Smooth muscle cell (in vitro differentiated cells): Measurements from ENCODE around the gene RAI1. TPM values are rescaled to one million over a fixed set of nuclear protein-coding genes. Genes with fewer than 3 reads are reported as not detected.

ENCODE experiments used
- DNase-seq: peaks from one replicate; lab custom pipeline; 2025; ENCODE audit not compliant: unreplicated experiment; lab: John Stamatoyannopoulos, UW
- H2AFZ ChIP-seq: fragments of 200-600 bp; sonication (generic); 2 replicates; pipeline ENCODE4 v1.6.0; 2016; ENCODE audit warnings: antibody characterized with exemption, low read depth, mild to moderate bottlenecking
- H3F3A ChIP-seq: fragments of 200-600 bp; sonication (generic); 2 replicates; pipeline ENCODE4 v1.6.0; 2017; ENCODE audit warnings: antibody characterized with exemption, low read depth
- H3K27ac ChIP-seq: fragments of 200-600 bp; sonication (generic); 2 replicates; pipeline ENCODE4 v1.5.1; 2016; ENCODE audit warnings: low read depth, mild to moderate bottlenecking
- H3K27me3 ChIP-seq: fragments of 200-600 bp; sonication (generic); 2 replicates; pipeline ENCODE4 v1.6.1; 2016; ENCODE audit warnings: low read depth, mild to moderate bottlenecking
- H3K36me3 ChIP-seq: fragments of 200-600 bp; sonication (generic); 2 replicates; pipeline ENCODE4 v1.5.1; 2016; ENCODE audit warnings: low read depth
- H3K4me1 ChIP-seq: fragments of 200-600 bp; sonication (generic); 2 replicates; pipeline ENCODE4 v1.5.1; 2016; ENCODE audit warnings: low read depth
- H3K4me2 ChIP-seq: fragments of 200-600 bp; sonication (generic); 2 replicates; pipeline ENCODE4 v1.6.0; 2016; ENCODE audit warnings: mild to moderate bottlenecking
- H3K4me3 ChIP-seq: fragments of 200-600 bp; sonication (generic); 2 replicates; pipeline ENCODE4 v1.5.1; 2016; ENCODE audit warnings: mild to moderate bottlenecking
- H3K79me2 ChIP-seq: fragments of 200-600 bp; sonication (generic); 2 replicates; pipeline ENCODE4 v1.6.0; 2016; ENCODE audit warnings: low read depth, mild to moderate bottlenecking
- H3K9ac ChIP-seq: fragments of 200-600 bp; sonication (generic); 2 replicates; pipeline ENCODE4 v1.6.0; 2016; ENCODE audit warnings: low read depth
- H3K9me3 ChIP-seq: fragments of 200-600 bp; sonication (generic); replicated peaks from 2 replicates; pipeline ENCODE4 v1.5.1; 2016; ENCODE audit warnings: low read depth
- H4K20me1 ChIP-seq: fragments of 200-600 bp; sonication (generic); 2 replicates; pipeline ENCODE4 v1.6.0; 2016; ENCODE audit warnings: low read depth
- WGBS: methylation state at CpG from one replicate; pipeline ENCODE4 v1.1.7; 2016; ENCODE audit warnings: low lambda C conversion rate; 5-methylcytosine and 5-hydroxymethylcytosine counted together
- polyA plus RNA-seq: library from polyadenylated mRNA; unstranded; fragments of >200 nt; fragmentation: Nextera tagmentation; extraction: Ambion mirVana; gene quantifications from 2 replicates; pipeline ENCODE4 v1.2.1, GENCODE V29; 2016
- total RNA-seq: library from RNA; depleted of rRNA; stranded (reverse); fragments of >200 nt; gene quantifications from 2 replicates; pipeline ENCODE4 v1.2.3, GENCODE V29; 2014
- TF ChIP-seq, protein P1 (sequence below): fragments of 200-600 bp; sonication (generic); IDR thresholded peaks from 2 replicates; pipeline ENCODE4 v1.5.1; 2017; ENCODE audit warnings: borderline replicate concordance, mild to moderate bottlenecking, antibody characterized with exemption; ENCODE audit not compliant: insufficient read depth, poor library complexity, severe bottlenecking

Gene RAI1
- total and polyA plus RNA-seq, 2 experiments from 2014 or later: 11.1 to 17.6 TPM

DNA sequence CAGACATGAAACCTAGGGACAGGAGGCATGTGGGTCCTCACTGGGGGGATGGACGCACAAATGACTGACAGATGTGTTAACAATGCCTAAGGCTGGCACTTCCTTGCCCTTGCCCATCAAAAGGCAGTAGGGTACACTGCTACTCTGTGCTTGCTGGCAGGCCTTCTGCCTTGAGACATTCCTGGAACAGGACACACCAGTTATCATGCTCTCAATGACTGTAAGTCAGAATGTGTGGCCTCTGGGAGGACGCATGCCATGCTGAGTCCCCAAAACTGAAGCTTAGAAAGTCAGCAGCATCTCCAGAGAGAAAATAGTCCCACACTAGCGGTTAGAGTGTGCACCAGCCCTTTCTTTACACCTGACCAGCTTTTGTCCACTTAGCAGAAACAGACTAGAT lies 171.7 kb downstream of the RAI1 start:
- 95% methylated on average over 3 of the region's 3 CpGs for WGBS
- H3K9me3 ChIP-seq: no peaks in the 10 kb centered on the region
- TF ChIP-seq, protein P1, sequence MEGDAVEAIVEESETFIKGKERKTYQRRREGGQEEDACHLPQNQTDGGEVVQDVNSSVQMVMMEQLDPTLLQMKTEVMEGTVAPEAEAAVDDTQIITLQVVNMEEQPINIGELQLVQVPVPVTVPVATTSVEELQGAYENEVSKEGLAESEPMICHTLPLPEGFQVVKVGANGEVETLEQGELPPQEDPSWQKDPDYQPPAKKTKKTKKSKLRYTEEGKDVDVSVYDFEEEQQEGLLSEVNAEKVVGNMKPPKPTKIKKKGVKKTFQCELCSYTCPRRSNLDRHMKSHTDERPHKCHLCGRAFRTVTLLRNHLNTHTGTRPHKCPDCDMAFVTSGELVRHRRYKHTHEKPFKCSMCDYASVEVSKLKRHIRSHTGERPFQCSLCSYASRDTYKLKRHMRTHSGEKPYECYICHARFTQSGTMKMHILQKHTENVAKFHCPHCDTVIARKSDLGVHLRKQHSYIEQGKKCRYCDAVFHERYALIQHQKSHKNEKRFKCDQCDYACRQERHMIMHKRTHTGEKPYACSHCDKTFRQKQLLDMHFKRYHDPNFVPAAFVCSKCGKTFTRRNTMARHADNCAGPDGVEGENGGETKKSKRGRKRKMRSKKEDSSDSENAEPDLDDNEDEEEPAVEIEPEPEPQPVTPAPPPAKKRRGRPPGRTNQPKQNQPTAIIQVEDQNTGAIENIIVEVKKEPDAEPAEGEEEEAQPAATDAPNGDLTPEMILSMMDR: no peak
- H3K79me2 ChIP-seq: no peaks in the 10 kb centered on the region
- no peaks in the 10 kb centered on the region for H3K27me3 ChIP-seq
- H3K27ac ChIP-seq: no peak overlapping the region
- H2AFZ ChIP-seq: no peak overlapping the region
- H3F3A ChIP-seq: no peaks in the 10 kb centered on the region
- H3K36me3 ChIP-seq: no peaks in the 10 kb centered on the region
- H3K4me2 ChIP-seq: no peak overlapping the region
- H4K20me1 ChIP-seq: no peaks in the 10 kb centered on the region
- no peak for DNase-seq
- no peak overlapping the region for H3K4me3 ChIP-seq
- peaks cover 20% of the 10 kb centered on the region for H3K4me1 ChIP-seq
- no peak overlapping the region for H3K9ac ChIP-seq

DNA sequence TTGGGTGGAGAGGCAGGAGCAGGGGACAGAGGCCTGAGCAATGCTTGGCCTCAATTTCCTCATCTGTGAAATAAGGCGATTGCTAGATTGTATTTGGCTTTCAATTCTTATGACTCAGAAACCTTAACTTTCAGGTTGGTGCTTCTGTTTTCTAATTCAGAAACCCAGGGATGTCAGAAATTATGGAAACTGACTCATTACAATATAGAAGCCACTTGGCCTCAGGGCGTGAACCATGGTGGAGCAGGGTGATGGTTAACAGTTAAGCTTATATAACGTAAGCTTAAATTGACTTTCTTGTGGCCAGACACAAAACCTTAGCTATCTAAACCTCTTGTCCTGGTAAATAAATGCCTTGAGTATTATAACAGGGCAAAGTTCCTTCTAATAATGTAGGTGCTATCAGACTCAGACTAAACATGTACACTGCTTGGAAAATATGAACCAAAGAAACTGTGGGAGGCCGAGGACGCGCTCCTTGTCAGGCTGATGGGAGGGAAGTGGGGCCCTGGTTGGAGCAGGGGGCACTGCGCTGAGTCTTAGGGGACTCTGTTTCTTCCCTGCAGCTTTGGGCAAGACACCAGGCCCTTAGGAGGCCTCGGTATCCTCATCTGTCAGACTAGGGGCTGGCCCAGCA lies 172.7 kb downstream of the RAI1 start:
- no peak overlapping the region for H3K4me2 ChIP-seq
- no peaks in the 10 kb centered on the region for H3K36me3 ChIP-seq
- H3K4me3 ChIP-seq: no peak overlapping the region
- no peaks in the 10 kb centered on the region for H3F3A ChIP-seq
- peaks cover 18% of the 10 kb centered on the region for H3K4me1 ChIP-seq
- H3K9ac ChIP-seq: no peak overlapping the region
- TF ChIP-seq, protein P1: no peak
- no peaks in the 10 kb centered on the region for H4K20me1 ChIP-seq
- DNase-seq: no peak
- 75% methylated on average over 8 of the region's 8 CpGs for WGBS
- H3K79me2 ChIP-seq: no peaks in the 10 kb centered on the region
- H3K27ac ChIP-seq: peak overlapping the region; percentile 17
- H2AFZ ChIP-seq: no peak overlapping the region
- no peaks in the 10 kb centered on the region for H3K9me3 ChIP-seq
- H3K27me3 ChIP-seq: no peaks in the 10 kb centered on the region

DNA sequence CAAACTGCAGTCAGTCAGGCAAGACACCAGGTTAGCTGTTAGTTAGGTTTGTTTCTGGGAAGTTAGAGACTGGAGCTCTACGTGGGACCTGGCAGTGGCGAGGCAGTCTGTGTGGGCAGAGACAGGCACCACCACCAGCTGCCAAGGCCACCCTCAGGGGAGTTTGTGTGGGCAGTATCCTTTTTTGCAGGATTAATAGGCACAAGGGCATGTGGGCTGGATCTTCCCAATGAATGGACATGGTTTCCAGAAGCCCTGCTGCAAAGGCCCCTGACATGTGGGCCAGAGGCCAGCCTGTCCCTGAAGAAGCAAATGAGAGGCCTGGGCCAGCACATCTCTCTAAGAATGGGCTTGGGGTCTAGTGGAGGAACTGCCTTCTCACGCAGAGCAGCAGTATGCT lies 174.7 kb downstream of the RAI1 start:
- Histone ChIP-seq H3K27ac (no peak overlapping the region), H2AFZ (no peak overlapping the region), H4K20me1 (no peaks in the 10 kb centered on the region), H3F3A (no peaks in the 10 kb centered on the region), H3K4me3 (no peak overlapping the region), H3K4me1 (peaks cover 10% of the 10 kb centered on the region), H3K9ac (no peak overlapping the region), H3K79me2 (no peaks in the 10 kb centered on the region), H3K9me3 (no peaks in the 10 kb centered on the region), H3K27me3 (no peaks in the 10 kb centered on the region), H3K4me2 (no peak overlapping the region), H3K36me3 (no peaks in the 10 kb centered on the region)
- DNase-seq: no peak
- TF ChIP-seq, protein P1: no peak
- 74% methylated on average over 3 of the region's 3 CpGs for WGBS

GRCh38 chr17:17856386-17856785 lies 175.1 kb downstream of the RAI1 start:
- H3K79me2 ChIP-seq: no peaks in the 10 kb centered on the region
- no peaks in the 10 kb centered on the region for H3K27me3 ChIP-seq
- no peaks in the 10 kb centered on the region for H3K9me3 ChIP-seq
- no CpG with 5 or more reads among the region's 2 CpGs for WGBS
- H3K4me1 ChIP-seq: peaks cover 10% of the 10 kb centered on the region
- H2AFZ ChIP-seq: no peak overlapping the region
- no peak overlapping the region for H3K4me2 ChIP-seq
- no peak overlapping the region for H3K9ac ChIP-seq
- no peak overlapping the region for H3K27ac ChIP-seq
- H4K20me1 ChIP-seq: no peaks in the 10 kb centered on the region
- H3K4me3 ChIP-seq: no peak overlapping the region
- TF ChIP-seq, protein P1: no peak
- H3F3A ChIP-seq: no peaks in the 10 kb centered on the region
- DNase-seq: no peak
- no peaks in the 10 kb centered on the region for H3K36me3 ChIP-seq
